CD14-positive monocyte (primary cell): ENCODE results near the gene TP53BP2. TPM values are rescaled to one million over a fixed set of nuclear protein-coding genes. Genes with fewer than 3 reads are reported as not detected.

ENCODE experiments used
- DNase-seq, 3 donors: peaks; one replicate each; pipeline ENCODE4 v3.0.0-alpha.2; 2011 to 2022
- H2AFZ ChIP-seq: 2 replicates; pipeline ENCODE4 v1.6.0; 2012; ENCODE audit warnings: mild to moderate bottlenecking, low read depth, low read length, inconsistent platforms; ENCODE audit not compliant: insufficient read depth, poor library complexity, severe bottlenecking
- H3K27ac ChIP-seq, 2 donors: 1 replicate in 1 of 2; 2 replicates in 1 of 2; pipeline ENCODE4 v1.5.1; 2012 to 2013; ENCODE audit warnings: low read length in 2 of 2, control low read depth in 1 of 2, inconsistent platforms in 1 of 2, low read depth in 1 of 2, mild to moderate bottlenecking in 1 of 2
- H3K27me3 ChIP-seq, 2 donors: one replicate each; pipeline versions ENCODE4 v1.6.0 to v1.6.1; 2011 to 2013; ENCODE audit warnings: low read length in 2 of 2; ENCODE audit not compliant: control insufficient read depth in 2 of 2, insufficient read depth in 2 of 2
- H3K36me3 ChIP-seq, 2 donors: replicated peaks in 1 of 2; 1 replicate in 1 of 2; 2 replicates in 1 of 2; pipeline versions ENCODE4 v1.5.1 to v1.6.1; 2012 to 2013; ENCODE audit warnings: low read length in 2 of 2, control low read depth in 1 of 2, inconsistent platforms in 1 of 2, mild to moderate bottlenecking in 1 of 2; ENCODE audit not compliant: insufficient read depth in 2 of 2, control insufficient read depth in 1 of 2
- H3K4me1 ChIP-seq, 2 donors: 1 replicate in 1 of 2; 2 replicates in 1 of 2; pipeline versions ENCODE4 v1.5.1 to v1.6.1; 2012 to 2013; ENCODE audit warnings: low read length in 2 of 2, control low read depth in 1 of 2, inconsistent platforms in 1 of 2, mild to moderate bottlenecking in 1 of 2, moderate library complexity in 1 of 2; ENCODE audit not compliant: insufficient read depth in 2 of 2, control insufficient read depth in 1 of 2
- H3K4me2 ChIP-seq: replicated peaks from 2 replicates; pipeline ENCODE3; 2012; ENCODE audit warnings: low read length, moderate library complexity, mild to moderate bottlenecking; ENCODE audit not compliant: poor library complexity, severe bottlenecking; ENCODE audit errors: extremely low read depth
- H3K4me3 ChIP-seq, 3 experiments: fragments of 200-600 bp in 1 of 3; sonication (generic) in 1 of 3; replicated peaks in 1 of 3; 1 replicate in 2 of 3; 2 replicates in 1 of 3; pipeline ENCODE4 v1.5.1; 2011 to 2013; ENCODE audit warnings: low read length in 3 of 3, mild to moderate bottlenecking in 3 of 3, control low read depth in 2 of 3, low read depth in 2 of 3, inconsistent platforms in 1 of 3, moderate library complexity in 1 of 3
- H3K79me2 ChIP-seq: 2 replicates; pipeline ENCODE4 v1.6.0; 2012; ENCODE audit warnings: mild to moderate bottlenecking, control low read depth, inconsistent platforms, low read length, moderate library complexity; ENCODE audit not compliant: insufficient read depth
- H3K9ac ChIP-seq: 2 replicates; pipeline ENCODE4 v1.6.0; 2017; ENCODE audit warnings: low read length, mild to moderate bottlenecking; ENCODE audit not compliant: insufficient read depth, poor library complexity, severe bottlenecking
- H3K9me3 ChIP-seq, 2 donors: replicated peaks in 1 of 2; 1 replicate in 1 of 2; 2 replicates in 1 of 2; pipeline versions ENCODE4 v1.5.1 to v1.6.1; 2012 to 2013; ENCODE audit warnings: low read length in 2 of 2, control low read depth in 1 of 2; ENCODE audit not compliant: control insufficient read depth in 1 of 2, insufficient read depth in 1 of 2
- H4K20me1 ChIP-seq: 2 replicates; pipeline ENCODE4 v1.6.0; 2012; ENCODE audit warnings: mild to moderate bottlenecking, low read length, control low read depth, moderate library complexity; ENCODE audit not compliant: insufficient read depth
- H3K27ac Mint-ChIP-seq, 7 donors: one replicate each; pipeline ENCODE4 v1.8.0; 2020; ENCODE audit warnings: mild to moderate bottlenecking in 7 of 7, mixed read lengths in 7 of 7, moderate library complexity in 6 of 7, inconsistent platforms in 2 of 7
- H3K27me3 Mint-ChIP-seq, 3 donors: one replicate each; pipeline ENCODE4 v1.8.0; 2021 to 2022; ENCODE audit warnings: low read depth in 3 of 3, mild to moderate bottlenecking in 3 of 3, mixed read lengths in 3 of 3, moderate library complexity in 3 of 3, inconsistent platforms in 1 of 3
- H3K36me3 Mint-ChIP-seq, 2 donors: one replicate each; pipeline ENCODE4 v1.8.0; 2020; ENCODE audit warnings: mixed read lengths in 2 of 2, inconsistent platforms in 1 of 2, mild to moderate bottlenecking in 1 of 2
- H3K4me1 Mint-ChIP-seq: one replicate; pipeline ENCODE4 v1.8.0; 2020; ENCODE audit warnings: mild to moderate bottlenecking, mixed read lengths
- H3K4me3 Mint-ChIP-seq, 2 donors: one replicate each; pipeline ENCODE4 v1.8.0; 2020; ENCODE audit warnings: mild to moderate bottlenecking in 2 of 2, mixed read lengths in 2 of 2, moderate library complexity in 1 of 2
- H3K9me3 Mint-ChIP-seq, 7 donors: one replicate each; pipeline ENCODE4 v1.8.0; 2020 to 2022; ENCODE audit warnings: mixed read lengths in 7 of 7, mild to moderate bottlenecking in 6 of 7, moderate library complexity in 6 of 7, inconsistent platforms in 2 of 7
- CTCF ChIP-seq: fragments of 200-600 bp; IDR thresholded peaks from one replicate; pipeline ENCODE4 v1.8.0; 2022; ENCODE audit warnings: antibody characterized with exemption, mild to moderate bottlenecking
- WGBS: methylation state at CpG from one replicate; pipeline ENCODE4 v1.1.5; 2013; ENCODE audit warnings: missing lambda C conversion rate; ENCODE audit not compliant: insufficient coverage; 5-methylcytosine and 5-hydroxymethylcytosine counted together
- intact Hi-C, 2 donors: fragments of 100-400 bp; cut with micrococcal nuclease; formaldehyde crosslinking; loops; one replicate each; pipeline versions ENCODE4 v1.15.0 to v1.15.1; 2023
- polyA plus RNA-seq, 3 donors: library from polyadenylated mRNA; depleted of rRNA in 1 of 3; unstranded in 2 of 3; stranded (reverse) in 1 of 3; fragments of 300-500 nt in 2 of 3; fragments of >200 nt in 1 of 3; fragmentation: Illumina TruSeq in 2 of 3; gene quantifications; 1 replicate in 2 of 3; 2 replicates in 1 of 3; pipeline ENCODE4 v1.2.3, GENCODE V29; 2012 to 2021

The TP53BP2 gene
- polyA plus RNA-seq, 3 donors = 5.7 to 19.7 (median 8.8) TPM

GRCh38 chr1:223815865-223816264 lies 29.9 kb downstream of the TP53BP2 start:
- peaks cover 62 to 70% of the 10 kb centered on the region in 2 donors for H3K36me3 Mint-ChIP-seq
- H3K27ac Mint-ChIP-seq = no peak overlapping the region
- Histone ChIP-seq H3K27ac (no peak overlapping the region), H3K9me3 (no peaks in the 10 kb centered on the region), H3K9ac (no peak overlapping the region), H3K79me2 (peaks cover 68% of the 10 kb centered on the region), H3K36me3 (peaks cover 39 to 76% of the 10 kb centered on the region in 2 donors), H4K20me1 (peaks cover 45% of the 10 kb centered on the region), H3K27me3 (no peaks in the 10 kb centered on the region), H3K4me2 (no peak overlapping the region), H2AFZ (no peak overlapping the region), H3K4me1 (peaks cover 0 to 4% of the 10 kb centered on the region in 2 donors), H3K4me3 (no peak overlapping the region)
- intact Hi-C loops = no loop called here
- no peak for DNase-seq
- H3K9me3 Mint-ChIP-seq = peaks cover 0 to 2% (median 0%) of the 10 kb centered on the region in 7 donors
- TF ChIP-seq CTCF = no peak
- no peak overlapping the region for H3K4me3 Mint-ChIP-seq
- 100% methylated on average over 2 of the region's 3 CpGs for WGBS
- H3K27me3 Mint-ChIP-seq = peaks cover 0 to 3% (median 0%) of the 10 kb centered on the region in 3 donors
- H3K4me1 Mint-ChIP-seq = peaks cover 12% of the 10 kb centered on the region

GRCh38 chr1:223815020-223815853 lies 30.5 kb downstream of the TP53BP2 start:
- H3K9me3 Mint-ChIP-seq = peaks cover 0 to 2% (median 0%) of the 10 kb centered on the region in 7 donors
- H3K4me1 ChIP-seq = peaks cover 0 to 4% of the 10 kb centered on the region in 2 donors
- H3K9ac ChIP-seq = no peak overlapping the region
- no peak overlapping the region for H2AFZ ChIP-seq
- TF ChIP-seq CTCF = no peak
- H3K27me3 Mint-ChIP-seq = peaks cover 0 to 3% (median 0%) of the 10 kb centered on the region in 3 donors
- H3K36me3 ChIP-seq = peaks cover 43 to 76% of the 10 kb centered on the region in 2 donors
- peak overlapping the region in 4 of 7 donors; percentile 1 to 45 (median 11) for H3K27ac Mint-ChIP-seq
- no peak overlapping the region for H3K4me3 ChIP-seq
- no peaks in the 10 kb centered on the region for H3K27me3 ChIP-seq
- no peak overlapping the region for H3K4me2 ChIP-seq
- no peaks in the 10 kb centered on the region for H3K9me3 ChIP-seq
- peaks cover 62% of the 10 kb centered on the region for H3K79me2 ChIP-seq
- intact Hi-C loops = no loop called here
- 83% methylated on average over 1 of the region's 4 CpGs for WGBS
- peaks cover 8% of the 10 kb centered on the region for H3K4me1 Mint-ChIP-seq
- H4K20me1 ChIP-seq = peaks cover 43% of the 10 kb centered on the region
- peak overlapping the region in 1 of 2 donors; percentile 31 for H3K27ac ChIP-seq
- peaks cover 58 to 68% of the 10 kb centered on the region in 2 donors for H3K36me3 Mint-ChIP-seq
- H3K4me3 Mint-ChIP-seq = no peak overlapping the region
- DNase-seq = no peak
